ENCODE data around the gene TPSG1. TPM values are rescaled to one million over a fixed set of nuclear protein-coding genes. Genes with fewer than 3 reads are reported as not detected.
"Not testable (repeated sequence)": the region's sequence is repeated elsewhere in the genome, so short reads cannot be mapped to it uniquely, and the experiment has no call there.

Gene TPSG1
- total RNA-seq, 4 donors from 2014 or later, result 0.31 to 3.0 TPM; not detected in 2

- WGBS, 2 donors (ENCODE audit: low coverage in 1 of 2), result no CpG with 5 or more reads among the region's 9 CpGs
- H3K9me3 ChIP-seq, H3K4me3 ChIP-seq, H3K4me1 ChIP-seq, H3K27ac ChIP-seq, ATAC-seq, H3K36me3 ChIP-seq: not testable (repeated sequence)
- H3K27me3 ChIP-seq, result peaks cover 28% of the 10 kb centered on the region
These were observed 14.5 kb upstream of the TPSG1 start for GRCh38 chr16:1239575-1239974.

DNA sequence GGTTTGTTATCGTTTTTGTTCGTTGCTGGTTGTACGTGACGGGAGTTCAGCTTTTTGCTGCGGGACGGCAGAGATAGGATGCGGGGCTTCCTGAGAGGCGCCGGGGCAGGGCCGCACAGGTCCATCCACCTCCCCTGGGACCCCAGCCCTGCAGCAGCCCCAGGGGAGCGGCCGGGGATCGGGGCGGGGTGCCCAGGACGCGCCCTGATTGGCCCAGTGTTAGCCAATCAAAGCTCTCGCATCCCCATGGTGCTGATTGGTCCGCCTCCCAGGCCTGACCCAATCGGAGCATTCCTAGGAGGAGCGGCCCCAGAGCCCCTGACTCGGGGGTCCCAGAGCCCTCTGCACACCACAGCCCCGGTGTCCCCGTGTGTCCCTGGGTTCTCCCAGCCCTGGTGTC, 13.8 kb upstream of the TPSG1 start:
- WGBS, 2 donors (ENCODE audit: low coverage in 1 of 2), result 45% methylated on average over 6 of the region's 23 CpGs; no CpG with 5 or more reads in 1 of the 2 donors
- not testable (repeated sequence) for ATAC-seq, H3K36me3 ChIP-seq, H3K9me3 ChIP-seq, H3K4me3 ChIP-seq, H3K4me1 ChIP-seq, H3K27ac ChIP-seq
- peaks cover 22% of the 10 kb centered on the region for H3K27me3 ChIP-seq

DNA sequence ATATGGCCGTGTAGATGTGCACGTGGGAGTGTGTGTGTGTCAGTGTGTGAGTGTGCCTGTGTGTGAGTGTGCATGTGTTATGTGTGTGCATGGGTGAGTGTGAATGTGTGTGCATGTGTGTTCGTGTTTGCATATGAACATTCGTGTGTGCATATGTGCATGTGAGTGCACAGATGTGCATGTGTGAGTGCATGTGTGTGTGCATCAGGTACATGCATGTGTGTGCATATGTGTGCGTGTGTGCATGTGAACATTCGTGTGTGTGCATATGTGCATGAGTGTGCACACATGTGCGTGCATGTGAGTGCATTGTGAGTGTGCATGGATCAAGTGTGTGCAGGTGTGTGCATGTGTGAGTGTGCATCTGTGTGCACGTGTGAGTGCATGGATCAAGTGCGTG, 12.9 kb upstream of the TPSG1 start:
- 70 to 78% methylated on average over 5 to 8 of the region's 9 CpGs for WGBS, 2 donors (ENCODE audit: low coverage in 1 of 2)
- no peak overlapping the region for H3K4me3 ChIP-seq
- H3K27me3 ChIP-seq, result peaks cover 20% of the 10 kb centered on the region
- no peaks in the 10 kb centered on the region for H3K9me3 ChIP-seq
- H3K36me3 ChIP-seq, result no peaks in the 10 kb centered on the region
- no peak overlapping the region for H3K27ac ChIP-seq
- ATAC-seq, result no peak
- no peaks in the 10 kb centered on the region for H3K4me1 ChIP-seq
- TF ChIP-seq POLR2AphosphoS5 (IDR thresholded peaks at IDR 0.05) (no peak), EP300 (IDR thresholded peaks at IDR 0.05) (no peak), POLR2A (IDR thresholded peaks at IDR 0.05) (no peak), CTCF (IDR thresholded peaks at IDR 0.05) (no peak)

DNA sequence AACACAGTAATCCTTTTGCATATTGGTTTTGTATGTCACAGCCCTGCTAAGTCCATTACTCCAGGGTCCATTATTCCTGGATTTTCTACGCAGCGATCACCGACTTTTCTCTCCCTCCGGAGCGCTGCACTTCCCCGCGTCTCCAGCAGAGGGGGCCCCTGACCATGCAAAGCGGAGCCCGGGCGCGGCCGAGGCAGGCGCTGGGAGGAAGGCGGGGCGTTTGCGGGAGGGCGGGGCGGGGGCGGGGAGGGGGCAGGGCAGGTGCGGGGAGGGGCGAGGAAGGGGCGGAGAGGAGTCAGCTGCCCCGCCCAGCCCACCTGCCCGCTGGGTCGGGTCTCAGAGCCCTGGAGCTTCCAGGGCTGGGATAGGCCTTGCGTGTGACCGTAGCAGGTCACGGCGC, 11.6 kb upstream of the TPSG1 start:
- not testable (repeated sequence) for H3K4me1 ChIP-seq, H3K27ac ChIP-seq, H3K36me3 ChIP-seq, H3K4me3 ChIP-seq, H3K9me3 ChIP-seq
- no CpG with 5 or more reads among the region's 29 CpGs for WGBS, 2 donors (ENCODE audit: low coverage in 1 of 2)
- ATAC-seq, result peak; percentile 43
- H3K27me3 ChIP-seq, result peaks cover 20% of the 10 kb centered on the region

DNA sequence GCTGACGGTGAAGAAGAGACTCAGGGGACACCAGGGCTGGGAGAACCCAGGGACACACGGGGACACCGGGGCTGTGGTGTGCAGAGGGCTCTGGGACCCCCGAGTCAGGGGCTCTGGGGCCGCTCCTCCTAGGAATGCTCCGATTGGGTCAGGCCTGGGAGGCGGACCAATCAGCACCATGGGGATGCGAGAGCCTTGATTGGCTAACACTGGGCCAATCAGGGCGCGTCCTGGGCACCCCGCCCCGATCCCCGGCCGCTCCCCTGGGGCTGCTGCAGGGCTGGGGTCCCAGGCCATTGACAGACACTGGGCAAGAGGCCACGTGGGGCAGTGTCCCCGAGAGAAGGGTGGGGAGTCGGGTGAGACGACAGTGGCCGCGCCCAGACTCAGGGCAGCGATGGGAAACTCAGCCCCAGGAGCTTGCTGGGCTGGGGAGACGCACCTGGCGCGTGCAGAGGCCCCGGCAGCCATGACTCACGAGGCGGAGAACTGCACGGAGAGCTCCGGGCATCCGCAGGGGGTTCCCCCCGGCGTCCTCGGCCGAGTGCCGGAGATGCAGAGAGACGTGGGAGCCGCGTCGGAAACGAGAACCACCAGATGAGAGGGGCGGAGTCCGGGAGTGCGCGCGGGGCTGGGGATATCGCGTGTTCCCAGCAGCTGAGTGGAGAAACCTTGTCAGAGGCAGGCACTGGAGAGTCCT, 7.1 kb upstream of the TPSG1 start:
- no CpG with 5 or more reads among the region's 47 CpGs for WGBS, 2 donors (ENCODE audit: low coverage in 1 of 2)
- not testable (repeated sequence) for ATAC-seq, H3K4me3 ChIP-seq, H3K27me3 ChIP-seq, H3K9me3 ChIP-seq, H3K36me3 ChIP-seq, H3K4me1 ChIP-seq, H3K27ac ChIP-seq

DNA sequence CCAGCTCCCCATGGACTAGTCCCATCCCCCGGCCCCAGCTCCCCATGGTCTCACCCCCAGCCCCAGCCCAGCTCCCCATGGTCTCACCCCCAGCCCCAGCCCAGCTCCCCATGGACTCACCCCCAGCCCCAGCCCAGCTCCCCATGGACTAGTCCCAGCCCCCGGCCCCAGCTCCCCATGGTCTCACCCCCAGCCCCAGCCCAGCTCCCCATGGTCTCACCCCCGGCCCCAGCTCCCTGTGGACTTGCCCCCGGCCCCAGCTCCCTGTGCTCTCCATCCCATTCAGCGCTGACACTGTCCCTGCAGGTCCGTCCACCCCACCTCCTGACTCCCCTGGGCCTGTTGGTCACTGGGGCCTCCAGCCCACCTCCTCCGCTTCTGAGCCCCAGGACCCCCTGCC, 6.2 kb upstream of the TPSG1 start:
- not testable (repeated sequence) for ATAC-seq, H3K27ac ChIP-seq, H3K9me3 ChIP-seq, H3K4me3 ChIP-seq, H3K27me3 ChIP-seq, H3K4me1 ChIP-seq, H3K36me3 ChIP-seq
- no CpG with 5 or more reads among the region's 7 CpGs for WGBS, 2 donors (ENCODE audit: low coverage in 1 of 2)

DNA sequence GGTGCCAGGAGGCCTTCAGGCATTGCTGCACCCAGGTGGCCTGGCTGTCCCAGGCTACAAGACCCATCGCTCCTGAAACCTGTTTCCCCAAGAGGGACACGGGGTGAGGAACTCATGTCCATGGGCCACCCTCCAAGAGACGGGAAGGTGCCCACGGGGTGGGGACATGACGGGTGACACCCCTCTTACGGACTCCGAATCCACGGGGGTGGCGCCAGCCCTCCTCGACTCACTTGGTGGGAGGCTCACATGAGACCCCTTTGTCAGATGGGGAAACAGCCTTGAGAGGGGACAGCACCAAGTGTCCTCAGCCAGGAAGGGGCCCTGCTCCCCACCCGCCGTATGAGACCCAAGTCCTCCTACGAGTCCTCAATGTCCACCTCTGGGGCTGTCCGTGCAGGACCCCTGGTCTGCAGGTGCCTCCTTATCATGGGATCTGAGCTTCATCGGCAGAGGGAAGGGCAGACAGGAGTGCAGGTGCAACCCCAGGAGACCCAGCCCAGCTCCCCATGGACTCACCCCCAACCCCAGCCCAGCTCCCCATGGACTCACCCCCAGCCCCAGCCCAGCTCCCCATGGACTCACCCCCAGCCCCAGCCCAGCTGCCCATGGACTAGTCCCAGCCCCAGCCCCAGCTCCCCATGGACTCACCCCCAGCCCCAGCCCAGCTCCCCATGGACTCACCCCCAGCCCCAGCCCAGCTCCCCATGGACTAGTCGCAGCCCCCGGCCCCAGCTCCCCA, 5.6 kb upstream of the TPSG1 start:
- peaks cover 0 to 15% (median 0%) of the 10 kb centered on the region in 3 donors for H3K4me1 ChIP-seq
- not testable (repeated sequence) for H3K27me3 ChIP-seq, ATAC-seq, H3K27ac ChIP-seq, H3K36me3 ChIP-seq, H3K4me3 ChIP-seq, H3K9me3 ChIP-seq
- no CpG with 5 or more reads among the region's 17 CpGs for WGBS, 2 donors (ENCODE audit: low coverage in 1 of 2)

DNA sequence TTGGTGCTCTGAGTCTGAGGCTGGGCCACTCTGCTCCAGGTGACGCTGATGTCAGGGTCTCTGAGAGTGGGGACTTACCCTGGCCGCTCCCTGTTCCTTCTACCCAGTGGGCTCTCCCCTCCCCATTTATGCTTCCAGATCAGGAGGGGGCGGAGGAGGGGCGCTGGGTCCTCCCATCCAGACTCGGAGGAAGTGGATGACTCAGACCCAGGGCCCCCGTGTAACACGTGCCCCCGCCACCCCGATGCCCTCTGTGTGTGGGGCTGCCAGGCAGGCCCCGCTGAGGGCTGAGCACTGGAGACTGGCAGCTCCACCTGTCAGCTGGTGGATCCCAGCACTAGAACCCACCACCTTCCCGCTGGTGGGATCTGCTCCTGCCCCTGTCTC, 5.0 kb upstream of the TPSG1 start, which contains the start of gene TPSB2:
TPSB2 (minus strand) TSS at position 101 of the 387 bp plus-strand sequence. CDS start 233 bp downstream, outside the sequence.
- peaks cover 0 to 20% (median 0%) of the 10 kb centered on the region in 3 donors for H3K4me1 ChIP-seq
- H3K27me3 ChIP-seq, H3K36me3 ChIP-seq, H3K27ac ChIP-seq, ATAC-seq, H3K9me3 ChIP-seq, H3K4me3 ChIP-seq: not testable (repeated sequence)
- no CpG with 5 or more reads among the region's 11 CpGs for WGBS, 2 donors (ENCODE audit: low coverage in 1 of 2)

GRCh38 chr16:1229476-1229875, 4.4 kb upstream of the TPSG1 start:
- H3K9me3 ChIP-seq, ATAC-seq, H3K27ac ChIP-seq, H3K36me3 ChIP-seq, H3K4me3 ChIP-seq, H3K27me3 ChIP-seq: not testable (repeated sequence)
- peaks cover 0 to 25% (median 0%) of the 10 kb centered on the region in 3 donors for H3K4me1 ChIP-seq
- WGBS, 2 donors (ENCODE audit: low coverage in 1 of 2), result no CpG with 5 or more reads among the region's 13 CpGs

DNA sequence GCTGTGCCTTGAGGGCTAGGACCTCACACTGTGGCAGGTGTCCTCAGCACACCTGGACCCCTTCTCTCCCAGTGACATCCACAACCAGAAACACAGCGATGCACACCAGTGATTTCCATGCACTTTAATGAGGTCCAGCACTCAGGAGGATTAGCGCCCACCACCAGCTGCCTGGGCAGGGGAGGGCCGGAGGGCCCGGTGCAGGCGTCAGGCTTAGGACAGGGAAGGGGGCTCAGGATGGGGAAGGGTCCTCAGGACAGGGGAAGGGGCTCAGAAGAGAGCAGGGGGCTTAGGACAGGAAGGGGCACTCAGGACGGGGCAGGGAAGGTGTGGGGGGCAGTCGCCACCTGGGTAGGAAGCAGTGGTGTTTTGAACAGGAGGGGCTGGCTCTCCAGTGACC, 3.2 kb upstream of the TPSG1 start:
- not testable (repeated sequence) for H3K27ac ChIP-seq, H3K27me3 ChIP-seq, H3K4me3 ChIP-seq, H3K9me3 ChIP-seq, H3K36me3 ChIP-seq, ATAC-seq
- H3K4me1 ChIP-seq, result peaks cover 0 to 25% (median 0%) of the 10 kb centered on the region in 3 donors
- no CpG with 5 or more reads among the region's 7 CpGs for WGBS, 2 donors (ENCODE audit: low coverage in 1 of 2)

GRCh38 chr16:1226692-1227091, 1.6 kb upstream of the TPSG1 start:
- H3K9me3 ChIP-seq, H3K27me3 ChIP-seq, H3K36me3 ChIP-seq, H3K4me3 ChIP-seq, H3K27ac ChIP-seq, ATAC-seq: not testable (repeated sequence)
- peaks cover 0 to 25% (median 0%) of the 10 kb centered on the region in 3 donors for H3K4me1 ChIP-seq
- WGBS, 2 donors (ENCODE audit: low coverage in 1 of 2), result no CpG with 5 or more reads among the region's 14 CpGs
